ENCODE results near the gene STN1. TPM values are rescaled to one million over a fixed set of nuclear protein-coding genes. Genes with fewer than 3 reads are reported as not detected.

Gene STN1
- total RNA-seq, 1 experiment from 2014 or later = 33.1 TPM

DNA sequence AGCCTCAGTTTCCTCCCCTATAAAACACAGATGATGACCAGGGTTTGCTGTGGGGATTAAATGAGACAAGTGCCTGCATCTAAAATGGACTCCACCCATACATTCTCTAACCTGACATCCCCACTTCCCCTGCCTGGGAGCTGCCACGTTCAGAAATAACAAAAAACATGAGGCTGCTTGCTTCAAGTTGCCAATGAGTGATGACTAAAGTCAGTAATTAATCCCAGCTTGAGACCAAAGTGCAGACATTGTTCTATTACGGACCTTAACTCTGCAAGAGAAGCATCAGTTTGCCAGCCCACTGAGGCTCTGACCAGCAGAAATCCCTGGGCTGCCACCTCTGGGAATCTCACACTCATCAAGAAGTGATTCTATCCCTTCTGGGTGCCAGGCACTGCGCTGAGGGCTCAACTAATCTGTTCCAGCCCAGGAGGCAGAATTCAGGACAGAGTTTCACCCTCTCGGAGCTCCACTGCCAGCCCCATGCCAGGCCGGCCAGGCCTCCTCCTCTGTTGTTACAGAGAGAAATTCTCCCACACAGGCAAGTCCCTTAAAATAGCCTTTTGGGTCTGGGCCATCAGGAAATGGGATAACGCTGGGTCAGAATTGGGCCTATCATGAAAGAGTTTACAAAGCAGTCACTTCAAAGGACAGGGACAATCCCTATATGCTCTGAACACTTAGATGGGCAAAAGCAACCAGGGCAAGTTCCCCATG, 74.0 kb downstream of the STN1 start:
- DNase-seq (ENCODE audit: low spot score) = no peak

DNA sequence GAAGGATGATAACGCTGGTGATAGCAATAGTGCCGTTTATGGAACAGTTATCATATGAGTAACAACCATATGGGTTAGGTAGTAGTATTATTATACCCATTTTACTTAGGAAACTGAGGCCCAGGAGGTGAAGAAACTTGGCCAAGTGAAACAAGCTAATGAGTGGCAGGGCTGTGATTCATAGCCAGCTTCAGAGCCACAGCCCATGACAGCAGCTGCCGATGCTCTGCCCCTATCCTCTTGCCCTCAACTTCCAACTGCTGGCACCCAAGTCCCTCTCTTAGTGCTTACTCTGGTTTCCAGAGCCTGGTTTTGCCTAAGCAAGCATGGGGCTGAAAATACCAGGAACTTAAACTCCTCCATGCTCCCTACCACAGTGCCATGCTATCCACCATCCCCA, 74.9 kb downstream of the STN1 start:
- no peak for DNase-seq (ENCODE audit: low spot score)

DNA sequence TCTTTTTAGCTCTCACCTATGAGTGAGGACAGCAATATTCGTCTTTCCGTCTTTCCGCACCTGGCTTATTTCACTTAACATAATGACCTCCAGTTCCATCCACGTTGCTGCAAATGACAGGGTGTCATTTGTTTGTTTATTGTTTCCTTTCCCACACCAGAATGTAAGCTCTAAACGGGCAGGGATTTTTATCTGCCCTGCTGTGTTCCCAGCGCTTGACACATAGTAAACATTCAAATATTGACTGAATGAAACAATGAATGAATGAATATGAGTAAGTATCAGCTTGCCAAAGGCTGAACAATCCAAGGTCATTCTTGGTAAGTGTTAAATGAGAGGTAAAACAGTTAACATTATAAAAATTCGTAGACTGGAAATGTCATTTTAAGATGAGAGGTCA, 75.4 kb downstream of the STN1 start:
- no peak for DNase-seq (ENCODE audit: low spot score)

- DNase-seq (ENCODE audit: low spot score) = no peak
These were observed 76.5 kb downstream of the STN1 start for GRCh38 chr10:103841519-103841918.

- no peak for DNase-seq (ENCODE audit: low spot score)
These were observed 77.3 kb downstream of the STN1 start for GRCh38 chr10:103840740-103841070.

DNA sequence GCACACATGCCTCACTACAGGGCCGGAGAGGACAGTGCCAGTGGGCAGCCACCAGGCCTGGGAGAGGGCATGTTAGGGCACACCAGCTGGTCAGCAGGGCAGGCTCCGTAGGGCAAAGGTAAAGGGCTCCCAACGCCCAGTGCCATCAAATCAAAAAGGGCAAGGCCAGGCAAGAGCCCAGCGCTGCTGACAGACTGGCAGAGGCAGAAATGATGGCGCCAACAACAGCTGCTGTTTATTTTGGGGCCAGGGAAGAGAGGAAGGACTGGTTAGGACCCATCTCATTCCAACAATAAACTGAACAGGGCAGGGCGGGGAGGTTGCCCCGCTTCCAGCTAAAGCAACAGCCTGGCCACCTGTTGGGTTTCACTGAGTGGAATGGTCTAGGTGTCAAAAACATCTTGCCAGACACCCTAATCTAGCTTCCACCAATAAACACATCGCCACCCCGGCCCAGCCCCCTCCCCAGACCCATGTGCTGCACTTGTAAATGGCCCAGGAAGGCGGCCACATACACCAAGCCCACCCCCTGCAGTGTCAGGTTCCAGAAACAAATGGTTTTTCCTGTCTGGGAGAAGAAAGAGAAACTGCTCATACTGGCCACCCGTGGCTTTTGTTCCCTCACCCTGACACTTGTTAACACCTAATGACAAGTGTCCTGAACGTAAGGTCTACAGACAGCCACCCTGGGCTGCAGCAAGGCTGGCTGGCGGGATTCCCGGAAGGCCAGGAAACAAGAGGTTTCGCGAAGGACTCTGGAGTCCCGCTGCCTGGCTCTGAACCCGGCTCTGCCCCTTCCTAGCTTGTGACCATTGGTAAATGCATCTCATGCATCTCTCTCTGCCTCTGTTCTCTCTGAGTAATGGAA, 77.9 kb downstream of the STN1 start:
- no peak for DNase-seq (ENCODE audit: low spot score)

DNA sequence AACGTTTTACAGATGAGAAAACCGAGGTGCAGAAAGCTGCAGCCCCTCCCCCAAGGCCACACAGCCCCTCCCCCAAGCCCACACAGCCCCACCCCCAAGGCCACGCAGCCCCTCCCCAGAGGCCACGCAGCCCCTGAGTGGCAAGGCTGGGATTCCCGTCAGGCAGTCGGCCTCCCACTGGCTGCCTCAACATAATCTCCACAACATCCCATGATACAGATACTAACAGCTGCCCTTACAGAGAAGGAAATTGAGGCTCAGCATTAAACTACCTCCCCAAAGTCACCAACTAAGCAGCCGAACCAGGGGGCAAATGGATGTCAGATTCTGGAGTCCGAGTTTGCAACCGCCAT, 78.5 kb downstream of the STN1 start:
- no peak for DNase-seq (ENCODE audit: low spot score)

GRCh38 chr10:103838862-103839518, 79.0 kb downstream of the STN1 start:
- DNase-seq (ENCODE audit: low spot score) = no peak

DNA sequence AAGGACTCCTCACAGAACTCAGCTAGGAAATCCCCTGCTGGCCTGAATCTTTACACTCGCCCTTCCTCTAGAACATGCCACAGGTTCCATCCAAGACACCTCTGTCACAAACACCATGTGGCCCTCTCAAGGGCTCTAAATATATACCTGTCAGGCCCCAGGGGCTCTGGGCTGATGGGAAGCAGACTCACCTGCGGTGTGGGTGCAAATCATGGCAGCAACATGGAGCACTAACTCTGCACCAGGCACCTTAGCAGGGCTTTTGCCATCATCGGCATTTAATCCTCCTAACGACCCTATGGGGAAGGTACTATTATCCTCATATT, 80.0 kb downstream of the STN1 start:
- DNase-seq (ENCODE audit: low spot score) = no peak

DNA sequence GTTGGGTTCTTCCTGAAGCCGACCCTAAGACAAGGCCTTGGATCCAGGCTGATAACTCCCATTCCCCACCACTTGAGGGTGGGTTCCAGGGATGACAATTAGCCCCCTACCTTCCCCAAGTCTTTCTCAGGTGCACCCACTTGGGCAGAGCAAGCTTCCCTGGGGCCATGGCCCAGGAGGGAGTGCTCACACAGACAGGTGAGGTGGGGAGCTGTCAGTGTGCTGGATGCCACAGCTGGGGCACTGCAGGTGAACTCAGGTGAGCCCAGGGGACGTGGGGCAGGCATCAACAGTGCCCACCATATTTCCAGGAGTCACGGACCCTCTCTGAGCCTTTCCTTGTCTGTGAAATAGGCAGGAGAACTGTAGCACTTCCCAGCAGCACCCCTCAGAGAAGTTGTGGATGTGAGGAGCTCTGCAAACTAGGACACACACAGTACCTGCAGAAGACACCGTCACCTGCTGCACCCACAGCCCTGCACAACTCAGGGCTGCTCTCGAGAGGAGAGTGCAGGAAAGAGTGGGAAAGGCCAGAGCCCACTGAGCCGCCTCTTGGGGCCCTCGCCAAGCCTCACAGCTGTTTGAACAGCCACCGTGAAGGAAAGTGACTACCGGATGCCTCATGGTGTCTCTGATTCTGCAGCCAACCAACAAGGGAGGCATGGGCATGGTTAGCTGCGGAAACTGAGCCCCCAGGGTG, 80.5 kb downstream of the STN1 start:
- no peak for DNase-seq (ENCODE audit: low spot score)

DNA sequence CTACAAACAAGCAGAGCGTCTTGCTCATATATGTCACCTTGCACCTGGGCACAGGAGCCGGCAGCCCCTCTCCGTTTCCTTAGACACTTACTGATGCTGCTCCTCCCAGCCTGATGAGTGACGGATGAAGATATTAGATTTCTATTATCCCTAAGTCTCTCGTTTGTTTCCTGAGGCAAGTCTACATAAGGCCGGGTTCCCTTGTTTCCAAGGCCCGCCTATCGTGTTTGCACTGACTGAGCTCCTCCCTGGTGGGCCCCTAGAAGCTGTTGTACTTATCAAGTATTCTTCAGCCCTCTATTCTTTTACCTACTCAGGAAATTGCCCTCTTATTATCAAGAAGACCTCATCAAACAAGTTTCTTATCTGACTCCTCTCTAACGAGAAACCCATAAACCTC, 81.1 kb downstream of the STN1 start:
- DNase-seq (ENCODE audit: low spot score) = no peak

GRCh38 chr10:103836273-103836672, 81.7 kb downstream of the STN1 start:
- no peak for DNase-seq (ENCODE audit: low spot score)

GRCh38 chr10:103835096-103836050, 82.6 kb downstream of the STN1 start:
- no peak for DNase-seq (ENCODE audit: low spot score)

DNA sequence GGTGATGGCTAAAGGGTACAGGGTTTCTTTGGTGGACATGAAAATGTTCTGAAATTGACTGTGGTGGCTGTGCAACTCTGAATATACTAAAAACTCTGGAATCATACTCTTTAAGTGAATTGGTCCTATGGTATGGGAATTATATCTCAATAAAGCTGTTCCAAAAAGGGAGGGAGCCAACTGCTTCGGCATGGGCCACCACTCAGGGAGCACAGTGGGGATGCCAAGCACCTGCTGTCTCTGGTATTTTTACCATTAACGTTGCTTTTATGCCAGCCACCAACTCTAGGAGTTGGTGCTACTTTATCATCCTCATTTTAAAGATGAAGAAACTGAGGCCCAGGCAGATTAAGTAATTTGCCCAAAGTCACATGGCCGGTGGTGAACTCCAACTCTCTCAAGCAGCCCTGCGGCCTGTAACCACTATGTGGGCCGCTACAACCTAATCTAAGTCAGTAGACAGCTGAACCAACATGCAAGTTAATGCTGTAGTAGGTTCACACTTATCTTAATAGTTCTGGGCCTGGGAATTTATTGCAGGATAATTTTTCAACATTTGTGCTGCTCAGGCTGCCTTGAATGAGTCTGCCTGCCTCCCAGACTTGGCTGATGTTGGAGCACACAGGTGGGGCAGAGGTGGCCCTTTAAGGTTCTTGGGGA, 83.4 kb downstream of the STN1 start:
- DNase-seq (ENCODE audit: low spot score) = no peak

DNA sequence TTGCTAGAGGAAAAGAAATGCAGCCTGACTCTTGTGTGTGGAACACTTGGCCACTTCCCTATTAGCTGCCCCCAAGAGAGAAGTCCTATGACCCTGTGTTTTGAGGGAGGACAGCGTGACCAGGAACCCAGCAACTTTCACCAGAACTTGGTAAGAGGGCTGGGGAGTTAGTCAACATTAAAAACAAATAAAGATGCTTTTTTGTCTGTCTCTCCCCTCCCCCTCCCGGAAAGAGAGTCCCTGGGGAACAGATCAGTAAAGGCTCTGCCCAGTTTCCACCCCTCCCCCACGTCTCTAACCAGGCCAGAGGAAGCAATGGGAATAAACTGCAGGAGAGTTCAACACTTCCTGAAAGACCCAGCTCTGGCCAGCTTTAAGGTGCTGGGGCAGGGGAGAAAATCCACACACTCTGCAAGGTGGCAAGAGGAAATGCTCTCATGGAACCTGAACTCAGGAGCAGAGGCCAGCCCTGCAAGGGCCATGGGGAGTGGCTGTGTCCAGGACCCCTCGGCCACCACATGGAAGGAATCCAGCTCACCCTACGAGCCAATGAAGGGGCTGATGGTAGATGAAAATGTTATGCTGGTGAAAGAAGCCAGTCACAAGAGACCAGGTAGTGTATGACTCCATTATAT, 84.1 kb downstream of the STN1 start:
- DNase-seq (ENCODE audit: low spot score) = no peak

GRCh38 chr10:103832806-103833205, 85.2 kb downstream of the STN1 start:
- no peak for DNase-seq (ENCODE audit: low spot score)
